Measurements from ENCODE around the gene FAT1. TPM values are rescaled to one million over a fixed set of nuclear protein-coding genes. Genes with fewer than 3 reads are reported as not detected.

FAT1 gene
- total RNA-seq, 1 donor from 2014 or later: 408 TPM

GRCh38 chr4:186734251-186734650, 10.6 kb upstream of the FAT1 start:
- Mint-ChIP-seq H3K4me1 (ENCODE audit: unreplicated experiment) (peaks cover 23% of the 10 kb centered on the region), H3K9me3 (ENCODE audit: unreplicated experiment) (no peaks in the 10 kb centered on the region), H3K36me3 (ENCODE audit: unreplicated experiment) (peaks cover 2% of the 10 kb centered on the region), H3K27ac (ENCODE audit: unreplicated experiment) (no peak overlapping the region), H3K27me3 (ENCODE audit: unreplicated experiment) (no peaks in the 10 kb centered on the region), H3K4me3 (ENCODE audit: unreplicated experiment) (no peak overlapping the region)
- DNase-seq (ENCODE audit: extremely low spot score, unreplicated experiment): no peak
- TF ChIP-seq CTCF (IDR thresholded peaks at IDR 0.05): no peak

- H3K27me3 Mint-ChIP-seq (ENCODE audit: unreplicated experiment): no peaks in the 10 kb centered on the region
- no peak overlapping the region for H3K4me3 Mint-ChIP-seq (ENCODE audit: unreplicated experiment)
- no peak for DNase-seq (ENCODE audit: extremely low spot score, unreplicated experiment)
- TF ChIP-seq CTCF (IDR thresholded peaks at IDR 0.05): no peak
- no peak overlapping the region for H3K27ac Mint-ChIP-seq (ENCODE audit: unreplicated experiment)
- peaks cover 28% of the 10 kb centered on the region for H3K4me1 Mint-ChIP-seq (ENCODE audit: unreplicated experiment)
- peaks cover 2% of the 10 kb centered on the region for H3K36me3 Mint-ChIP-seq (ENCODE audit: unreplicated experiment)
- no peaks in the 10 kb centered on the region for H3K9me3 Mint-ChIP-seq (ENCODE audit: unreplicated experiment)
Measured at GRCh38 chr4:186733778-186734177, 10.1 kb upstream of the FAT1 start.

GRCh38 chr4:186730621-186731020, 7.0 kb upstream of the FAT1 start:
- no peak overlapping the region for H3K4me3 Mint-ChIP-seq (ENCODE audit: unreplicated experiment)
- DNase-seq (ENCODE audit: extremely low spot score, unreplicated experiment): no peak
- peaks cover 37% of the 10 kb centered on the region for H3K4me1 Mint-ChIP-seq (ENCODE audit: unreplicated experiment)
- H3K36me3 Mint-ChIP-seq (ENCODE audit: unreplicated experiment): peaks cover 2% of the 10 kb centered on the region
- H3K27me3 Mint-ChIP-seq (ENCODE audit: unreplicated experiment): no peaks in the 10 kb centered on the region
- no peak overlapping the region for H3K27ac Mint-ChIP-seq (ENCODE audit: unreplicated experiment)
- H3K9me3 Mint-ChIP-seq (ENCODE audit: unreplicated experiment): no peaks in the 10 kb centered on the region
- TF ChIP-seq CTCF (IDR thresholded peaks at IDR 0.05): no peak

- Mint-ChIP-seq H3K4me3 (ENCODE audit: unreplicated experiment) (no peak overlapping the region), H3K9me3 (ENCODE audit: unreplicated experiment) (no peaks in the 10 kb centered on the region), H3K27ac (ENCODE audit: unreplicated experiment) (no peak overlapping the region), H3K36me3 (ENCODE audit: unreplicated experiment) (peaks cover 2% of the 10 kb centered on the region), H3K4me1 (ENCODE audit: unreplicated experiment) (peaks cover 36% of the 10 kb centered on the region), H3K27me3 (ENCODE audit: unreplicated experiment) (no peaks in the 10 kb centered on the region)
- TF ChIP-seq CTCF (IDR thresholded peaks at IDR 0.05): no peak
- no peak for DNase-seq (ENCODE audit: extremely low spot score, unreplicated experiment)
Measured at GRCh38 chr4:186729856-186730255, 6.2 kb upstream of the FAT1 start.

GRCh38 chr4:186728631-186729271, 5.1 kb upstream of the FAT1 start:
- no peaks in the 10 kb centered on the region for H3K9me3 Mint-ChIP-seq (ENCODE audit: unreplicated experiment)
- peak overlapping the region; percentile 89 for H3K4me3 Mint-ChIP-seq (ENCODE audit: unreplicated experiment)

More at GRCh38 chr4:186728631-186729271, 5.1 kb upstream of the FAT1 start:
- TF ChIP-seq CTCF (IDR thresholded peaks at IDR 0.05): no peak
- no peak for DNase-seq (ENCODE audit: extremely low spot score, unreplicated experiment)
- Mint-ChIP-seq H3K36me3 (ENCODE audit: unreplicated experiment) (peaks cover 2% of the 10 kb centered on the region), H3K27me3 (ENCODE audit: unreplicated experiment) (no peaks in the 10 kb centered on the region), H3K27ac (ENCODE audit: unreplicated experiment) (peak overlapping the region; percentile 90), H3K4me1 (ENCODE audit: unreplicated experiment) (peaks cover 31% of the 10 kb centered on the region)
